ENCODE data around the gene ZFHX3.

GRCh38 chr16:73054125-73054484 is 6.2 kb upstream of the ZFHX3 start:
- TF ChIP-seq, protein P1, sequence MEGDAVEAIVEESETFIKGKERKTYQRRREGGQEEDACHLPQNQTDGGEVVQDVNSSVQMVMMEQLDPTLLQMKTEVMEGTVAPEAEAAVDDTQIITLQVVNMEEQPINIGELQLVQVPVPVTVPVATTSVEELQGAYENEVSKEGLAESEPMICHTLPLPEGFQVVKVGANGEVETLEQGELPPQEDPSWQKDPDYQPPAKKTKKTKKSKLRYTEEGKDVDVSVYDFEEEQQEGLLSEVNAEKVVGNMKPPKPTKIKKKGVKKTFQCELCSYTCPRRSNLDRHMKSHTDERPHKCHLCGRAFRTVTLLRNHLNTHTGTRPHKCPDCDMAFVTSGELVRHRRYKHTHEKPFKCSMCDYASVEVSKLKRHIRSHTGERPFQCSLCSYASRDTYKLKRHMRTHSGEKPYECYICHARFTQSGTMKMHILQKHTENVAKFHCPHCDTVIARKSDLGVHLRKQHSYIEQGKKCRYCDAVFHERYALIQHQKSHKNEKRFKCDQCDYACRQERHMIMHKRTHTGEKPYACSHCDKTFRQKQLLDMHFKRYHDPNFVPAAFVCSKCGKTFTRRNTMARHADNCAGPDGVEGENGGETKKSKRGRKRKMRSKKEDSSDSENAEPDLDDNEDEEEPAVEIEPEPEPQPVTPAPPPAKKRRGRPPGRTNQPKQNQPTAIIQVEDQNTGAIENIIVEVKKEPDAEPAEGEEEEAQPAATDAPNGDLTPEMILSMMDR (IDR thresholded peaks at IDR 0.05; ENCODE audit: extremely low read depth in 1 of 2, insufficient read depth in 1 of 2, low read depth in 1 of 2, low read length in 2 of 2): no peak
- TF ChIP-seq POLR2A (IDR thresholded peaks at IDR 0.05; ENCODE audit: low read depth, low read length) (no peak), POLR2AphosphoS5 (IDR thresholded peaks at IDR 0.05; ENCODE audit: insufficient read depth, low read depth, low read length) (no peak), MYC (IDR thresholded peaks at IDR 0.05; ENCODE audit: low read depth, low read length) (no peak)

Data from endothelial cell of umbilical vein (primary cell).